ENCODE data around the gene GMPS. TPM values are rescaled to one million over a fixed set of nuclear protein-coding genes. Genes with fewer than 3 reads are reported as not detected.

GMPS gene
- total RNA-seq, 1 donor from 2014 or later: 69.3 TPM

DNA sequence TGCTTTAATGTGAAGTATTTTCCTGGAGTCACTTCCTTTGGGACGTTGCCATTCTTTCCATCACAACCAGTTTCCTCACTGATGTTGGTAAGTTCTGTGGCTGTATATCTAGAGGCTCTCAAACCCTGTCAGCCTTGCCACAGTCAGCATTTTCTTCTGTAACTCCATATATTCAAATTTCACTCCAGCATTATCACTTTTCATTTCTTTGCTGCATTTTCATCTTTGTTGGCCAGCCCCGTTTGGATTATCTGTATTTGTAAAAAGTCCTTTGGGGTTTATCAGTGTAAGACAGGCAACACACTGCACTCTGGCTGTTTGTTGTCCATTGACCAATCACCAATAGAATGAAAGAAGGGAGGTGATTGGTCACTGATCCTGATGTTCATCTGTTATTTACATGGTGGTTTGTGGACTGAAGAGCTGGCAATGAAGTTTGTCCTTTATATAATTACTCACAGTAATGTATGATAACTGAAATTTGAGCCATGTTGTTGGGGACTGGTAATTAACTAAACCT lies 20.3 kb downstream of the GMPS start:
- no peak overlapping the region for H3K4me3 Mint-ChIP-seq
- no peak overlapping the region for H3K27ac Mint-ChIP-seq
- no peaks in the 10 kb centered on the region for H3K27me3 Mint-ChIP-seq (ENCODE audit: low read depth)
- DNase-seq (ENCODE audit: low spot score in 2 of 2, unreplicated experiment in 2 of 2): no peak
- peaks cover 20% of the 10 kb centered on the region for H3K36me3 Mint-ChIP-seq
- TF ChIP-seq, protein P1, sequence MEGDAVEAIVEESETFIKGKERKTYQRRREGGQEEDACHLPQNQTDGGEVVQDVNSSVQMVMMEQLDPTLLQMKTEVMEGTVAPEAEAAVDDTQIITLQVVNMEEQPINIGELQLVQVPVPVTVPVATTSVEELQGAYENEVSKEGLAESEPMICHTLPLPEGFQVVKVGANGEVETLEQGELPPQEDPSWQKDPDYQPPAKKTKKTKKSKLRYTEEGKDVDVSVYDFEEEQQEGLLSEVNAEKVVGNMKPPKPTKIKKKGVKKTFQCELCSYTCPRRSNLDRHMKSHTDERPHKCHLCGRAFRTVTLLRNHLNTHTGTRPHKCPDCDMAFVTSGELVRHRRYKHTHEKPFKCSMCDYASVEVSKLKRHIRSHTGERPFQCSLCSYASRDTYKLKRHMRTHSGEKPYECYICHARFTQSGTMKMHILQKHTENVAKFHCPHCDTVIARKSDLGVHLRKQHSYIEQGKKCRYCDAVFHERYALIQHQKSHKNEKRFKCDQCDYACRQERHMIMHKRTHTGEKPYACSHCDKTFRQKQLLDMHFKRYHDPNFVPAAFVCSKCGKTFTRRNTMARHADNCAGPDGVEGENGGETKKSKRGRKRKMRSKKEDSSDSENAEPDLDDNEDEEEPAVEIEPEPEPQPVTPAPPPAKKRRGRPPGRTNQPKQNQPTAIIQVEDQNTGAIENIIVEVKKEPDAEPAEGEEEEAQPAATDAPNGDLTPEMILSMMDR (IDR thresholded peaks at IDR 0.05; ENCODE audit: unreplicated experiment): no peak
- peaks cover 10% of the 10 kb centered on the region for H3K9me3 Mint-ChIP-seq
- peaks cover 5% of the 10 kb centered on the region for H3K4me1 Mint-ChIP-seq

DNA sequence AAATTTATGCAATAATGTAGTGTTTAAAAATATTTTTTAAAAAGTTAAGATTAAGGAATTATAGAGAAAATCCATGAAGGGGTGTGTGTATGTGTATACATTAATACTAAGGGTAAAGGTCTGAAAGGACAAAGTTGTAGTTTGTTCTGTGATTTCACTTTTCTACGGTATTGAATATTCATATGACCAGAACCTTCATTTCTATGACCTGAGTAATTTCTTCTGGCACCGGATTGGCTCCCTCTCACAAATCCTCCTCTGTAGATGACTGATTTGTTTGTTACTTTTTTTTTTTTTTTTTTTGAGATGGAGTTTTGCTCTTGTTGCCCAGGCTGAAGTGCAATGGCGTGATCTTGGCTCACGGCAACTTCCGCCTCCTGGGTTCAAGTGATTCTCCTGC lies 20.9 kb downstream of the GMPS start:
- no peak overlapping the region for H3K27ac Mint-ChIP-seq
- peaks cover 22% of the 10 kb centered on the region for H3K36me3 Mint-ChIP-seq
- peaks cover 10% of the 10 kb centered on the region for H3K9me3 Mint-ChIP-seq
- DNase-seq (ENCODE audit: low spot score in 2 of 2, unreplicated experiment in 2 of 2): no peak
- H3K4me3 Mint-ChIP-seq: no peak overlapping the region
- no peaks in the 10 kb centered on the region for H3K27me3 Mint-ChIP-seq (ENCODE audit: low read depth)
- TF ChIP-seq, protein P1 (IDR thresholded peaks at IDR 0.05; ENCODE audit: unreplicated experiment): no peak
- H3K4me1 Mint-ChIP-seq: peaks cover 5% of the 10 kb centered on the region

DNA sequence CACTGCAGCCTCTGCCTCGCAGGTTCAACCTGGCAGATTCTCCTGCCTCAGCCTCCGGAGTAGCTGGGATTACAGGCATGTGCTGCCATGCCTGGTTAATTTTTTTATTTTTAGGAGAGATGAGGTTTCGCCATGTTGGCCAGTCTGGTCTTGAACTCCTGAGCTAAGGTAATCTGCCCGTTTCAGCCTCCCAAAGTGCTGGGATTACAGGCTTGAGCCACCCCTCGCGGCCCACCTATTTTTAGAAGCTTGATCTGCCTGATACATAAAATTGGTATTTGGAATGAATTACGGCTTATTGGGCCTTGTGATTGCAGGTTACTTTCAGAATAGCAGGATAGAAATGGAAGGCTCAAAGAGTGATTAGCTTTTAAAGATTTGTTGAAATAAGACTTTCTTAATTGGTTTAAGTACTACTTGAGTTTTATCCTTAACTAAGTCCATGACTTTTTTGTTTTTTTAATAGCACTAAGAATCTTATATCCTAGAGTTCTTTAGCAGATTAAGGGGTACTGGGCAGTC lies 25.0 kb downstream of the GMPS start:
- Mint-ChIP-seq H3K9me3 (peaks cover 10% of the 10 kb centered on the region), H3K4me1 (peaks cover 2% of the 10 kb centered on the region), H3K36me3 (peaks cover 44% of the 10 kb centered on the region), H3K27ac (no peak overlapping the region), H3K27me3 (ENCODE audit: low read depth) (no peaks in the 10 kb centered on the region), H3K4me3 (no peak overlapping the region)
- no peak for DNase-seq (ENCODE audit: low spot score in 2 of 2, unreplicated experiment in 2 of 2)
- TF ChIP-seq, protein P1 (IDR thresholded peaks at IDR 0.05; ENCODE audit: unreplicated experiment): no peak

DNA sequence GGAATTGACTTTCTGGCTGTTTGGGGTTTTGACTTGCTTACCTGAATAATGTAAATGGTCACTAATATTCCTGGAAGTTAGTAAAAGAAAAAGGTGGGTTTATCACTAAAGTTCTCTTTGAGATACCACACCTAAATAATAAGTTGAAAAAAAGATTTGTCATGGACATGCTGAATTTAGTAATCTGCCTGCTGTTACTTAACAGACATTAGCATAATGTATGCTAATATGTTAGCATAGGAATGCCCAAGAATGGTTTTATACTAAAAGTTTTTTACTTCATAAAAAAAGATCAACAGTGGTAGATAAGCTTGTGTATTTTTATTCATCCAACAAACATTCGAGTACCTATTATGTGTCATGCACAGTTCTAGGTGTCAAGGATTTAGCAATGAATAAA lies 36.5 kb downstream of the GMPS start:
- Mint-ChIP-seq H3K27ac (no peak overlapping the region), H3K4me1 (no peaks in the 10 kb centered on the region), H3K9me3 (no peaks in the 10 kb centered on the region), H3K36me3 (peaks cover 27% of the 10 kb centered on the region), H3K4me3 (no peak overlapping the region), H3K27me3 (ENCODE audit: low read depth) (no peaks in the 10 kb centered on the region)
- TF ChIP-seq, protein P1 (IDR thresholded peaks at IDR 0.05; ENCODE audit: unreplicated experiment): no peak
- DNase-seq (ENCODE audit: low spot score in 2 of 2, unreplicated experiment in 2 of 2): no peak

DNA sequence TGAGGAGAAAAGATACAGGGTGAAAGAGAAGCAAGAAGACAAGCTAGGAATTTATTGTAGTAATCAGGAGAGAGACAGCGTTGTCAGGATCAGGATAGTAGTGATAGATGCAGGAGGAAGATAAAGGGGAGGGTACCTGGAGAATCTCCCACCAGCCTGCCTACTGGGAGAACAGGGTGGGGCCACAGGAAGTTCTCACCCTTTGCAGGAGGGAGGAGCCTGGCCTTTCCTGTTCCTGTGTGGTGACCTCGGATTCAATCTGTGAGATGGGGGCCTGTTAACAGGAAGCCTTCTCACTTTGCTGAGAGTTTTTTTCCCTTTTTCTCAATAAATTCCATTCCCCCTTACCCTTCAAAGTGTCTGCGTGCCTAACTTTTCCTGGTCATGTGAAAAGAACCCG lies 37.6 kb downstream of the GMPS start:
- no peak for DNase-seq (ENCODE audit: low spot score in 2 of 2, unreplicated experiment in 2 of 2)
- Mint-ChIP-seq H3K27me3 (ENCODE audit: low read depth) (no peaks in the 10 kb centered on the region), H3K4me3 (no peak overlapping the region), H3K4me1 (no peaks in the 10 kb centered on the region), H3K36me3 (peaks cover 31% of the 10 kb centered on the region), H3K9me3 (no peaks in the 10 kb centered on the region), H3K27ac (no peak overlapping the region)
- TF ChIP-seq, protein P1 (IDR thresholded peaks at IDR 0.05; ENCODE audit: unreplicated experiment): no peak

DNA sequence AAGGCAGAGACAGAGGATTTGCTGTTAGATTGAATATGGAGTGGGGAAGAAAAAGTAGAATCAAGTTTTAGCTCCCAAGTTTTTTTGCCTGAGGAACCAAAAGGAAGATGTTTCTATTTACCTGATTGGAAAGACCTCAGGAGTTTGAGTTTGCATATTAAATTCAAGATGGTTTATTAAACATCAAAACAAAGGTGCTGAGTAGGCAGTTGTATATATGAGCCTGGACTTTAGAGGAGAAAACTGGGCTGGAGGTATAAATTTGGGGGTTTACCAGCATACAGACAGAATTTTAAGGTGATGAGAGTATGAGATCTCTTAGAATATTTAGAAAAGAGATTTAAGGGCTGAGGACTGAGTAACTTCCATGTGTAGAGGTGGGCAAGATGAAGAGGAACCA lies 38.2 kb downstream of the GMPS start:
- Mint-ChIP-seq H3K4me1 (no peaks in the 10 kb centered on the region), H3K36me3 (peaks cover 34% of the 10 kb centered on the region), H3K27me3 (ENCODE audit: low read depth) (no peaks in the 10 kb centered on the region), H3K27ac (no peak overlapping the region), H3K9me3 (no peaks in the 10 kb centered on the region), H3K4me3 (no peak overlapping the region)
- DNase-seq (ENCODE audit: low spot score in 2 of 2, unreplicated experiment in 2 of 2): no peak
- TF ChIP-seq, protein P1 (IDR thresholded peaks at IDR 0.05; ENCODE audit: unreplicated experiment): no peak
